Transverse colon (tissue), 3 donors: ENCODE results near the gene BPIFA1.

Source experiments
- CTCF ChIP-seq, 5 experiments: fragments of 200-600 bp in 3 of 5; fragments of 450-650 bp in 2 of 5; sonication (generic) in 3 of 5; IDR thresholded peaks; 1 replicate in 2 of 5; 2 replicates in 3 of 5; pipeline ENCODE4 v1.5.1; 2016 to 2017; ENCODE audit warnings: antibody characterized with exemption in 5 of 5, inconsistent platforms in 3 of 5, mild to moderate bottlenecking in 2 of 5, moderate library complexity in 1 of 5
- POLR2A ChIP-seq: fragments of 450-650 bp; IDR thresholded peaks from one replicate; pipeline ENCODE4 v1.6.1; 2016; ENCODE audit warnings: antibody characterized with exemption, mild to moderate bottlenecking, moderate library complexity

- TF ChIP-seq POLR2A = no peak
- no peak for TF ChIP-seq CTCF (IDR thresholded peaks at IDR 0.05)
These were observed 6.7 kb downstream of the BPIFA1 start for GRCh38 chr20:33242319-33243100.
